ENCODE data around the gene THEM4.
"Not testable (repeated sequence)": the region's sequence is repeated elsewhere in the genome, so short reads cannot be mapped to it uniquely, and the experiment has no call there.

Gene THEM4

DNA sequence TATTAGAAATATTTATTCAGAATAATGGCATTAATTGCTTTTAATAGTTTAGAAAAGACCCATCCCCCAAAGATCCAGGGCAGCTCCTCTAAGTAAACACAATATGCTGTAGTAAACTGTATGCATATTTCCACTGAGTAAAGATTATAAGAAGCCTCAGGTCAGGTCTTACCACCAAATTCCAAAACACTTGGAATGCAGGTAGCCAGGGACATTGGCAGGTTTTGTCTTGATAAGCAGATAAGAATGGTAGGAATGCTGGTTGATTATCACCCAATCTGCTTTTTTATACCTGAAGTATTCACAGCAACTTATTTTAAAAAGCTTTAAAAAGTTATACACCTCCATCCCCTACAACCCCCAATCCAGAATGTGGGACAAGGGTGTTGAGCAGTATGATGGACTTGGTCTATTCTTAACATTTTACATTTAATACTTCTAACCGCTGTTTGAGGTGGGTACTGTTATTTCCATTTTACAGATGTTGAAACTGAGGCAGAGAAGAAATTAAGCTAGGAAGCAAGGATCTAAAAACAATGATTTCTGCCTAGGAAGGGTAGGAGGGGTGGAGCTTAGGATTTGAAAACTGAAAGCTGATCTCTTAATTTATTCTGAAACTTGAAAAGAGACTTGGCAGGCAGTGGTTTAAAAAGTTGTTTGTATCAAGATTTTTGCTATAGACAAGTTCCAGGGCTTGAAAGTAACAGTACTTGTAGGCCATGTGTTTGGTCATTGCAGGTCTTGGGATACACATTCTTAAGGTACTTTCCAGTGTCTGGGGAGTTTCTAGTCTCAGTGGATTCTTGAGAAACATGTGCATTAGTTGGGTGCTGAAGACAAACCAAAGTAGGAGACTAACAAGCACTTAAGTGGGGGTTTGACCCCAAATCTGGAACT, 15.6 kb upstream of the THEM4 start:
- no peak for DNase-seq

DNA sequence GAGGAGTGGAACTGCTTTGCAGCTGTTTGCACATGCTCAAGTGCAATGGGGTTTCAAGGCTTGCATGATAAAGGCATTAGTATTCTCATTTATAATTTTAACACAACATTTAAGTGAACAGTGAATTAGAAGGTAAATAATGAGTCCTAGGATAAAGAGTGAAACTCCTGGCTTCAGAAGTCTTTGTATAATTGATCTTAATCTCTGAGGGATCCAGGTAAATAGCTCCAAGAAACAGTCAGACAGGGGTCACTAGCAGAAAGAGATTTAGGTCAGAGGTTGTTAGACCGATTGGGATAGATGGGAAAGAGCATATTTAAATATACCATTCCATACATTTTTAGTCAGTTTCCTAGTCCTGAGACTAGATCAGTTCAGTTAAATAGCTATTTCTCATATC, 14.1 kb upstream of the THEM4 start:
- DNase-seq: no peak

DNA sequence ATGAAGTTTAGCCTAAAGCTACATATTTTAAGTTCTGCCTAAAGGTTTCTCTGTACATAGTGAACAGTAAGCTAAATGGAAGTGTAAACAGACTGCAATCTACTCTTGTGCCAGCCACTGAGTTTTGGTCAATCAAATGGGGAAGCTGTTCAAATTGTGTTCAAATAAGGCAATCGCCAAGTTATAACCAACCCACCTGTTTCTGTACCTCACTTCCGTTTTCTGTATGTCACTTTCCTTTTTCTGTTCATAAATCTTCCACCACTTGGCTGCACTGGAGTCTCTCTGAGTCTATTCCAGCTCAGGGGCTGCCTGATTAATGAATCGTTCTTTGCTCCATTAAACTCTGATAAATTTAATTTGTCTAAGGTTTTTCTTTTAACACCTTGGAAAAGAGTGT, 10.8 kb upstream of the THEM4 start:
- no peak for DNase-seq

GRCh38 chr1:151918819-151919610, 9.7 kb upstream of the THEM4 start:
- DNase-seq: no peak

DNA sequence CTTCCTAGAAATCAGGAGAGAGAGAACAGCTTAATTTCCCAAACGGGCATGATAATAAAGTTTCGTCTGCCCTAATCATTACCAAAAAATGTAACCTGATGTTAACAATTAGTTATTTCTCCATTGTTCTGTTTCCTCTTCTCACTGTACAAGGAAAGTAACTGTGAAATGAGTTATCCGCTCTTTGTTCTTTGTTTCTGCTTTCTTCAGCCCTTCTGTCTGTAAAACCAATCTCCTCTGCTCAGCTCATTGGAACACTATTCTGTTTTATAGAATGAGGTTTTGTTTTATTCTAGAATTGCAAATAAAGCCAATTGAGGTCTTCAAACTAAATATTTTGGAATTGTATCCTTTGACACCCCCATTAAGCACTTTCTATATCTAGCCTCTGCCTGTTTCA, 8.8 kb upstream of the THEM4 start:
- no peak for DNase-seq

DNA sequence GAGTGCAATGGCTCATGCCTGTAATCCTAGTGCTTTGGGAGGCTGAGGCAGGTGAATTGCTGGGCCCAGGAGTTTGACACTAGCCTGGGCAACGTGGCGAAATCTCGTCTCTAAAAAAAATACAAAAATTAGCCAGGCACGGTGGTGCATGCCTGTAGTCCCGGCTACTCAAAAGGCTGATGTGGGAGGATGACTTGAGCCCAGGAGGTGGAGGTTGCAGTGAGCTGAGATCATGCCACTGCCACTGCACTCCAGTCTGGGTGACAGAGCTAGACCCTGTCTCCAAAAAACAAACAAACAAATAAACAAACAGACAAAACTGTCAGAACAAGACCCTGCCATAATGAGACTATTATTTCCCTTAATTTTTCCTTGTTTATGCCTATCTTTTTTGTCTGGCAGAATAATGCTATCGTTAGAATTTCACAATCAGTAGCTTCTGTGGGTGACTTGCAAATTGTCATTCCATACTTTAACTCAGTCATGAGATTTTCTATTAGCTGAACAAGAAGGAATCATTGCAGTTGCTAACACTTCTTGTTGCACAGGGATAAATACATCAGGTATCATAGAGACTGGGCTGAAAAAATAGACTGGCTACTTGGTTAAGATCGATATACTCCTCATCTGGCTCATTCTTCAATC, 7.5 kb upstream of the THEM4 start:
- no peak for DNase-seq

DNA sequence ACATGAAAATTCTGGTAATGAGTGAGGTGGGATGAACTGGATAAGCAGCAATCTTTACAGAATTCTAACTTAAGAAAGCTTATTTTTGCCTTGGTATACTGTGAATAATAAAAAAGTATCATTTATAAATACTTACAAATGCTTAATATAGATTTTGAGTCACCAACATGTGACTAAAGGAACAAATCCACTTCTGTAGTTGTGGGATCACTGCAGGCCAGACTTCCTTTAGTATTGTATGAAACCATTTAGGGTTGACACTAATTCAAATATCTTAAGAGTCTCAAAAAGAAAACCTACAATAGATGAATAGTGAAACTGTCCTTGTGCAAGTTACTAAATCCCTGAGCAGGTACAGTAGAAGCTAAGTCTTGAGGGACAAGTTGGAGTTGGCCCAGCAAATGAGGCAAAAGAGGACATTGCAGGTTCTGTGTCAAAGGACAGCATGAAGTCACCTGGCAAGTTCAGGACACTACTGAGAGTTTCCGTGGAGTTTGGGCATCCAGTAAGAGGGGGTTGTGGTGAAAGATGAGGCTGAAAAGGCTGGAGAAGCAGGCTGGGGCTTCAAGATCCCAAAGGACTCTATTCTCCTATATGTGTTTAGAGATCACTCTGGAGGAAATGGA, 5.9 kb upstream of the THEM4 start:
- DNase-seq: no peak

GRCh38 chr1:151914076-151914475, 4.8 kb upstream of the THEM4 start:
- DNase-seq: no peak

DNA sequence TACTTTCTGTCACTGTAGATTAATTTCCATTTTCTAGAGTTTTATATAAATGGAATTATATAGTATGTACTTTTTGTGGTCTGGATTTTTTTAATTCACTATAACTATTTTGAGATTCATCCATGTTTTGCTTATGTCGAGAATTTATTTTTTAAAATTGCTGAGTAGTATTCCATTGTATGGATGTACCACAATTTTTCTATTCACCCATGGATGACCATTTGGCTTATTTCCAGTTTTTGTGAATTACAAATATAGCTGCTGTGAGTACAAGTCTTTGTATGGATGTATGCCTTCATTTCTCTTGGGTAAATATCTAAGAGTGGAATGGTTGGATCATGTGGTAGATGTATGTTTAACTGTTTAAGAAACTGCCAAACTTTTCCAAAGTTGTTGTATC, 3.7 kb upstream of the THEM4 start:
- no peak for DNase-seq

GRCh38 chr1:151908228-151908691, 1.1 kb downstream of the THEM4 start:
- no peak for DNase-seq

DNA sequence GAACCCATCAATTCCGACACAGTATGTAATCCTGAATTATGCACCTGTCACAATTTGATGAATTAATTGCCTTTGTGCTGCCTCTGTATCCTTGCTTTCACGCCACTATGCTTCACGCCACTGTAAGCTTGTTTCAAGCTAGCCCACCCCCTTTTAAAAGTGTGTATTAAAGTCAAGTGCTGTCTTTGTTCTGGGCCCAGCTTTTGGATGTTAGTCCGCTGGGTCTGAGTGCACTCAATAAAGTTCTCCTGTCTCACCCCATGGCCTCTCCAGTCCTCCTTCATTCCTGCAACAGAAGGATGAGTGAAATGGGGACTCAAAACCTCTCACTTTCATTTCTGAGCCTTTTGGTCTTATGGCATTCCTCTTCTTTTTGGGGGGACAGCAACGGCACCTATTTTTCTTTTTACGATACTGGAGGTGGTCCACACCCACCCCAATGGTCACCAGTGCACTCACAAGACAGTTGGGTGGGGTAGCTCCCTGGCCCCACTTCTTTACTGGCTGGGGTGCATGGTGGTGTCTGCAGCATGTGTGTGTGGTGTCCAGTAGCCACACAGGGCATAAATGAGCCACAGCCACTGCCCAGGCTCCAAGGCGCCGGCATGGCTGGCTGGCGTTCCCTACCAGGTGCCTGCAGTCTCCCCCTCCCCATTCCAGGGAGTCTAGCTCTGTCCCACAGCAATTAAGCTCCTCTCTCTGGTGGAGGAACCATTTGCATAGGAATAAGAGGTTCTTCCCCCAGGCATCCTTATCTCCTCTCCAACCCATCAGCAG, 1.8 kb downstream of the THEM4 start:
- no peak for DNase-seq

GRCh38 chr1:151906324-151906645, 3.0 kb downstream of the THEM4 start:
- not testable (repeated sequence) for DNase-seq

DNA sequence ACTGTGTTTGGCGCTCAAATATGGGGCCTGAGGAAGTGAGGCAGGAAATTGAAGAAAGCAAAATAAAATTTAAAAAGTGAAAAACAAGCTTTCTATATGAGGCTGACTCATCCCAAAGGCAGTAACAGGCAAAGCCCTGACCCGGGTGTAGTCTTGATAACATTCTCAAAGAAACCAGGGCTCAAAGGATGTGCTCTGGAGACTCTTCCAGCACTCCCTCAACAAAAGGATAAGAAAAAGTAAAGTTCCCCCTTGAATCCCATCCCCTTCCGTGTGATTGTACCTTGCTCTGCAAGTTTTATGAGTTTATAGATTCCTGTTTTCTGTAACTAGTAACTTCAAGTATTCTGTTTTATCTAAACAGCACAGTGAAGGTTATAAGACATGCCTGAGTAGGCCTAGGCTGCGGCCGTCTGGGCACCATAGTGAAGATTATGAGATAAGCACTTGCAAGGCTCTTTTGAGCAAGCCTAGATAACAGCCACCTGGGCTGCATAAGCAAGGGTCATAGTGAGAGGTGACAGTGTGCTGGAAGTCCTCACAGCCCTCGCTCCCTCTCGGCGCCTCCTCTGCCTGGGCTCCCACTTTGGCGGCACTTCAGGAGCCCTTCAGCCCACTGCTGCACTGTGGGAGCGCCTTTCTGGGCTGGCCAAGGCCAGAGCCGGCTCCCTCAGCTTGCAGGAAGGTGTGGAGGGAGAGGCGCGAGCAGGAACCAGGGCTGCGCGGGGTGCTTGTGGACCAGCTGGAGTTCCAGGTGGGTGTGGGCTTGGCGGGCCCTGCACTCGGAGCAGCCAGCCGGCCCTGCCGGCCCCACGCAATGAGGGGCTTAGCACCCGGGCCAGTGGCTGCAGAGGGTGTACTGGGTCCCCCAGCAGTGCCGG, 3.6 kb downstream of the THEM4 start:
- not testable (repeated sequence) for DNase-seq

DNA sequence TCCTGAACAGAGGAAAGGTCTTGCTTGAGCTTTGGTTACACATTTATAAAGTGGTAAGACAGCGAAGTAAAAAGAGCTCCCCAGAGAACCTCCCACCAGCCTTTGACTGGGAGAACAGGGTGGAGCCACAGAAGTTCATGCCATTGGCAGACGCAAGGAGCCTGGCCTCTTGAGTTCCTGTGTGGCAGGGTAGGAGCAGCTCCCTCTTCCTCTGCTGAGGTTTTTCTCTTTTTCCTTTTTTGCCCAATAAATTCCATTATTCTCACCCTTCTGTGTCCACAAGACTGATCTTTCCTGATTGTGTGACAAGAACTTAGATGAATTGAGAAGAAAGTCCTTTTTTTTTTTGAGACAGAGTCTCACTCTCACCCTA, 4.3 kb downstream of the THEM4 start:
- DNase-seq: no peak

GRCh38 chr1:151902858-151903257, 6.5 kb downstream of the THEM4 start:
- no peak for DNase-seq

DNA sequence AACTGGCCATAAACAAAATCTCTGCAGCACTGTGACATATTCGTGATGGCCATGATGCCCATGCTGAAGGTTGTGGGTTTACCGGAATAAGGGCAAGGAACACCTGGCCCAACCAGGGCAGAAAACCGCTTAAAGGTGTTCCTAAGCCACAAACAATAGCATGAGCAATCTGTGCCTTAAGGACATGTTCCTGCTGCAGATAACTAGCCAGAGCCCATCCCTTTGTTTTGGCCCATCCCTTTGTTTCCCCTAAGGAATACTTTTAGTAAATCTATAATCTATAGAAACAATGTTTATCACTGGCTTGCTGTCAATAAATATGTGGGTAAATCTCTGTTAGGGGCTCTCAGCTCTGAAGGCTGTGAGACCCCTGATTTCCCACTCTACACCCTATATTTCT, 8.5 kb downstream of the THEM4 start:
- DNase-seq: not testable (repeated sequence)

DNA sequence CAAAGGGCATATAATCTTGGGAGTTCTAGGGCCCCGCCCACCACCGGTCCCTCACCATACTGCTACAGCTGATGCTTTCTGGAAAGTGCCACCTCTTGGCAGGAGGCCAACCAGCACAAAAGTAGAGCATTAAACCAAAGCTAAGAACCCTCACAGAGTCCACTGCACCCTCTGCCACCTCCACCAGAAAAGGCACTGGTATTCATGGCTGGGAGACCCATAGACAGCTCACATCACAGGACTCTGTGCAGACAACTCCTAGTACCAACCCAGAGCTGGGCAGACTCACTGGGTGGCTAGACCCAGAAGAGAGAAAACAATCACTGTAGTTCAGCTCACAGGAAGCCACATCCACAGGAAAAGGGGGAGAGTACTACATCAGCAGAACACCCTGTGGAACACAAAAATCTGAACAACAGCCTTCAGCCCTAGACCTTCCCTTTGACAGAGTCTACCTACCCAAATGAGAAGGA, 10.8 kb downstream of the THEM4 start:
- DNase-seq: no peak

DNA sequence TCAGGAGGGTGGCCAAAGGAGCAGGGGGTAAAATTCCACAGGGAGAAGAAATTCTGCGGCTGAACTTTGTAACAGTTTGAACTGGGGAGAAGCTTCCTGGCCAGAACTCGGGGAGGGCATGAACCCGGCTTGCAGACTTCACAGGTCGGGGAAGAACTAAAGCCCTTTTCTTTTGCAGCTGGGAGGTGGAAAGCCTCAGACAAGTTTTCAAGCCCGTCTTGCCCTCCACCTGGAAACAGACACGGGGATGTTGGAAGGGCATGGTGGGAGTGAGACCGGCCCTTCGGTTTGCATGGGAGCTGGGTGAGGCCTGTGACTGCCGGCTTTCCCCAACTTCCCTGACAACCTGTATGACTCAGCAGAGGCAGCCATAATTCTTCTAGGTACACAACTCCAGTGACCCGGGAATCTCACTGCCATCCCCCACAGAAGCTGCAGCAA, 11.3 kb downstream of the THEM4 start:
- DNase-seq: no peak

GRCh38 chr1:151893176-151893924, 16.0 kb downstream of the THEM4 start:
- DNase-seq: no peak

DNA sequence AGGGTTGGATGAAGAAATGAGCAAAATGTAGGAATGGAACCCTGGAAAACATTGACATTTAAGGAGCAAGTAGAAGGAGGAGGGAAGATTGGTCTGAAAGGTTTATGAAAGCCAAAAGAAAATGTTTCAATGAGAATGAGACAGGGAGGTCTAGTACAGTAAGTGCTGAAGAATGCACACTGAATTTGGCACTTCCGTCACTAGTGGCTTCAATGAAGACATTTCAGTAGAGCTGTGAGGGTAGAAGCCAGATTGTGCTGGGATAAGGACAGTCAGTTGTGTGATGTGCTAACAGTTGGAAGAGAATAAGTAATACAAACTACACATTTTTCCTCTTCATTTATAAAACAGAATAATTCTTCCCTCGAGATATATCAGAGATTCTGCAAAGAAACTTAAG, 17.1 kb downstream of the THEM4 start:
- no peak for DNase-seq
